K562 (cell line): Measurements from ENCODE around the gene ROR2. TPM values are rescaled to one million over a fixed set of nuclear protein-coding genes. Genes with fewer than 3 reads are reported as not detected.

Experiments used
- ATAC-seq: fragments of 200-7000 bp; cut with Tn5 transposase; 3 replicates; pipeline ENCODE4 v1.9.1; 2020; ENCODE audit warnings: moderate library complexity
- BruUV-seq: library from RNA; stranded (reverse); fragments of 400-500 nt; replicated peaks from 2 replicates; lab custom pipeline; 2021; lab: Mats Ljungman, UMichigan
- CTCF ChIA-PET: fragments of 300-600 bp; formaldehyde crosslinking; extraction: SDS; loops from one replicate; lab custom pipeline; 2021; ENCODE audit warnings: low intra/inter-chr PET ratio; lab: Yijun Ruan, JAX
- POLR2A ChIA-PET: fragments of 300-600, 350-650 bp; sonication (Branson Sonifier 250); formaldehyde crosslinking; extraction: SDS; loops from one replicate; lab custom pipeline; 2021; ENCODE audit warnings: antibody characterized with exemption, inconsistent platforms; lab: Yijun Ruan, JAX
- DNase-seq, 4 experiments: peaks; one replicate each; pipeline versions ENCODE4 v3.0.0 to v3.0.0-alpha.2; 2011 to 2018; ENCODE audit warnings: low spot score in 3 of 4, mixed read lengths in 3 of 4; ENCODE audit errors: extremely low read depth in 1 of 4
- FAIRE-seq: peaks from 2 replicates; lab custom pipeline; 2011; peaks lifted over from hg19 to GRCh38; lab: Jason Lieb, UNC
- H2AFZ ChIP-seq: 2 replicates; pipeline ENCODE4 v1.6.0; 2011; ENCODE audit warnings: low read depth, low read length, control low read depth, inconsistent platforms
- H3K27ac ChIP-seq: fragments of 200-600 bp; 3 replicates; pipeline ENCODE4 v1.8.0; 2011; ENCODE audit warnings: low read depth, mild to moderate bottlenecking, control low read depth, inconsistent platforms, low read length, moderate library complexity, mixed read lengths; ENCODE audit errors: extremely low read depth
- H3K27me3 ChIP-seq, 2 experiments: fragments of 300-600 bp in 1 of 2; 2 replicates in 1 of 2; 3 replicates in 1 of 2; pipeline versions ENCODE4 v1.6.0 to v1.8.0; 2011; ENCODE audit warnings: inconsistent platforms in 2 of 2, low read length in 2 of 2, mild to moderate bottlenecking in 1 of 2, mixed read lengths in 1 of 2, moderate library complexity in 1 of 2; ENCODE audit not compliant: control insufficient read depth in 2 of 2, insufficient read depth in 2 of 2
- H3K36me3 ChIP-seq: fragments of 300-600 bp; 3 replicates; pipeline ENCODE4 v1.8.0; 2011; ENCODE audit warnings: mild to moderate bottlenecking, low read length, inconsistent platforms; ENCODE audit not compliant: control insufficient read depth, insufficient read depth
- H3K4me1 ChIP-seq, 2 experiments: fragments of 200-600 bp in 1 of 2; replicated peaks in 1 of 2; 2 replicates in 1 of 2; 3 replicates in 1 of 2; pipeline versions ENCODE4 v1.5.1 to v1.8.0; 2011; ENCODE audit warnings: inconsistent platforms in 2 of 2, low read length in 2 of 2, mild to moderate bottlenecking in 1 of 2, mixed read lengths in 1 of 2, moderate library complexity in 1 of 2; ENCODE audit not compliant: control insufficient read depth in 2 of 2, insufficient read depth in 2 of 2
- H3K4me2 ChIP-seq: 2 replicates; pipeline ENCODE4 v1.6.1; 2011; ENCODE audit warnings: low read length, control low read depth, inconsistent platforms, mixed read lengths; ENCODE audit not compliant: insufficient read depth
- H3K4me3 ChIP-seq: fragments of 200-600 bp; sonication (generic), shearing (Covaris generic); 2 replicates; pipeline ENCODE4 v1.5.1; 2016; ENCODE audit warnings: control low read depth, inconsistent platforms
- H3K79me2 ChIP-seq: fragments of 200-600 bp; 3 replicates; pipeline ENCODE4 v1.8.0; 2011; ENCODE audit warnings: low read length, inconsistent platforms; ENCODE audit not compliant: control insufficient read depth, insufficient read depth
- H3K9ac ChIP-seq, 2 experiments: 2 replicates each; pipeline versions ENCODE4 v1.6.0 to v1.6.1; 2011; ENCODE audit warnings: low read depth in 2 of 2, low read length in 2 of 2, control low read depth in 1 of 2, inconsistent platforms in 1 of 2, mild to moderate bottlenecking in 1 of 2, mixed read lengths in 1 of 2; ENCODE audit not compliant: insufficient read depth in 1 of 2
- H3K9me1 ChIP-seq: one replicate; pipeline ENCODE4 v1.6.0; 2011; ENCODE audit warnings: inconsistent platforms, mild to moderate bottlenecking, low read length, moderate library complexity; ENCODE audit not compliant: control insufficient read depth, insufficient read depth
- H3K9me3 ChIP-seq: replicated peaks from 2 replicates; pipeline ENCODE4 v1.5.1; 2011; ENCODE audit warnings: low read depth, low read length, inconsistent platforms; ENCODE audit not compliant: control insufficient read depth, insufficient read depth
- H4K20me1 ChIP-seq: replicated peaks from 2 replicates; pipeline ENCODE4 v1.6.1; 2011; ENCODE audit warnings: low read length, inconsistent platforms, mixed read lengths; ENCODE audit not compliant: control insufficient read depth, insufficient read depth
- BMI1 ChIP-seq: fragments of 150-350 bp; IDR thresholded peaks from 2 replicates; pipeline ENCODE4 v1.6.1; 2014; ENCODE audit warnings: low read length
- FOXO4 ChIP-seq: fragments of 450-650 bp; formaldehyde crosslinking; IDR thresholded peaks from 2 replicates; pipeline ENCODE4 v1.4.0; 2020; ENCODE audit warnings: mild to moderate bottlenecking, moderate library complexity
- JUN ChIP-seq, 2 experiments: sonication (generic) in 1 of 2; formaldehyde crosslinking in 1 of 2; IDR thresholded peaks; 2 replicates each; pipeline versions ENCODE4 v1.6.1 to v1.8.0; 2012 to 2022; ENCODE audit warnings: borderline replicate concordance in 2 of 2, mild to moderate bottlenecking in 2 of 2, improper control_type of control experiment in 1 of 2, low read depth in 1 of 2, low read length in 1 of 2, missing genetic modification reagents in 1 of 2
- PBX2 ChIP-seq, 2 experiments: IDR thresholded peaks in 1 of 2; conservative IDR thresholded peaks in 1 of 2; 2 replicates each; pipeline ENCODE4 v1.6.1; 2016; ENCODE audit warnings: low read depth in 2 of 2, mild to moderate bottlenecking in 1 of 2, missing compliant biosample characterization in 1 of 2, missing genetic modification characterization in 1 of 2, moderate library complexity in 1 of 2
- TCF7 ChIP-seq: sonication (generic); IDR thresholded peaks from 2 replicates; pipeline ENCODE4 v1.6.1; 2016; ENCODE audit warnings: antibody characterized with exemption, borderline replicate concordance
- THRB ChIP-seq: fragments of 450-650 bp; formaldehyde crosslinking; conservative IDR thresholded peaks from 2 replicates; pipeline ENCODE4 v1.4.0; 2022; ENCODE audit warnings: mild to moderate bottlenecking, missing genetic modification characterization
- ZNF707 ChIP-seq: fragments of 250-450 bp; sonication (Bioruptor Pico); conservative IDR thresholded peaks from 2 replicates; pipeline ENCODE4 v1.8.0; 2022; ENCODE audit warnings: inconsistent platforms, mild to moderate bottlenecking, moderate library complexity
- WGBS: fragments of 100-300 bp; shearing (Covaris generic); methylation state at CpG from one replicate; pipeline ENCODE4 v1.1.6; 2016; ENCODE audit warnings: low coverage, mixed read lengths; ENCODE audit not compliant: insufficient coverage; ENCODE audit errors: missing lambda C conversion rate; 5-methylcytosine and 5-hydroxymethylcytosine counted together
- in situ Hi-C: fragments of 300-500 bp; cut with MboI; formaldehyde crosslinking; loops from 4 replicates; pipeline ENCODE4 v1.15.0; 2018; ENCODE audit warnings: inconsistent platforms, mixed read lengths
- intact Hi-C: fragments of 100-400 bp; cut with micrococcal nuclease; formaldehyde crosslinking; loops from 2 replicates; pipeline ENCODE4 v1.14.2; 2022
- polyA plus RNA-seq, 8 experiments: library from polyadenylated mRNA; depleted of rRNA in 4 of 8; stranded (reverse) in 5 of 8; unstranded in 3 of 8; fragments of >200 nt; fragmentation: Nextera tagmentation in 2 of 8; fragmentation: Illumina TruSeq in 1 of 8; extraction: Ambion mirVana in 2 of 8; extraction: Trizol in 1 of 8; gene quantifications; 2 replicates each; pipeline versions ENCODE4 v1.2.1 to v1.2.3, GENCODE V29; 2011 to 2014; ENCODE audit warnings: inconsistent platforms in 1 of 8, missing spikeins in 1 of 8
- total RNA-seq, 7 experiments: library from RNA; depleted of rRNA in 6 of 7; stranded (reverse); fragments of >200 nt in 6 of 7; fragmentation: Illumina TruSeq in 2 of 7; extraction: Trizol in 2 of 7; gene quantifications; 2 replicates each; pipeline versions ENCODE4 v1.2.1 to v1.2.3, GENCODE V29; 2011 to 2021; ENCODE audit warnings: low replicate concordance in 1 of 7

The ROR2 gene
- total and polyA plus RNA-seq, 9 of the 15 experiments (the other 6 are each of a cell fraction or from before 2014, with no cell fraction given): 5.6 to 33.8 (median 15.3) TPM

GRCh38 chr9:91879231-91879630 is 70.8 kb downstream of the ROR2 start (continued):
- TF ChIP-seq BMI1: no peak
- no peak for TF ChIP-seq FOXO4 (CRISPR knock-in tag)
- no peak for TF ChIP-seq JUN (IDR thresholded peaks at IDR 0.05; ENCODE audit: borderline replicate concordance, low read depth, low read length)
- no peak for TF ChIP-seq JUN (CRISPR knock-in tag; IDR thresholded peaks at IDR 0.05; ENCODE audit: borderline replicate concordance)
- no peak for TF ChIP-seq THRB

GRCh38 chr9:91873637-91874051 is 76.4 kb downstream of the ROR2 start:
- WGBS: 92% methylated on average over 6 of the region's 6 CpGs
- ChIA-PET POLR2A (no interaction called here), CTCF (no interaction called here)
- DNase-seq (no peak), FAIRE-seq (no peak), ATAC-seq (no peak)
- no peaks in the 10 kb centered on the region for H4K20me1 ChIP-seq
- H3K27me3 ChIP-seq: no peaks in the 10 kb centered on the region
- H3K27ac ChIP-seq: no peak overlapping the region
- no peaks in the 10 kb centered on the region for H3K9me3 ChIP-seq
- intact Hi-C loops (no loop called here), in situ Hi-C loops (no loop called here)
- H3K36me3 ChIP-seq: peaks cover 23% of the 10 kb centered on the region; the same call in 1 of the 3 replicates
- no peak overlapping the region for H3K4me2 ChIP-seq
- TF ChIP-seq PBX2 (CRISPR knock-in tag; IDR thresholded peaks at IDR 0.05; ENCODE audit: low read depth) (no peak), PBX2 (tag; conservative IDR thresholded peaks at IDR 0.05; ENCODE audit: low read depth) (peak; percentile 38; the same call in 1 of the 2 replicates), ZNF707 (no peak), TCF7 (no peak)
- BruUV-seq: no TSS peak
- H3K4me1 ChIP-seq: peaks cover 0 to 5% of the 10 kb centered on the region in 2 experiments; a peak in 4 of 5 replicates
- H3K9me1 ChIP-seq: no peaks in the 10 kb centered on the region
- no peak overlapping the region for H3K9ac ChIP-seq
- H3K79me2 ChIP-seq: peaks cover 33% of the 10 kb centered on the region
- no peak overlapping the region for H2AFZ ChIP-seq
- H3K4me3 ChIP-seq: no peak overlapping the region
